ENCODE measurements around the gene CASZ1. TPM values are rescaled to one million over a fixed set of nuclear protein-coding genes. Genes with fewer than 3 reads are reported as not detected.

The CASZ1 gene
- total and polyA plus RNA-seq, 2 donors (not counting 3 experiments of a cell fraction or from before 2014, with no cell fraction given), result 1.5 to 5.2 TPM

DNA sequence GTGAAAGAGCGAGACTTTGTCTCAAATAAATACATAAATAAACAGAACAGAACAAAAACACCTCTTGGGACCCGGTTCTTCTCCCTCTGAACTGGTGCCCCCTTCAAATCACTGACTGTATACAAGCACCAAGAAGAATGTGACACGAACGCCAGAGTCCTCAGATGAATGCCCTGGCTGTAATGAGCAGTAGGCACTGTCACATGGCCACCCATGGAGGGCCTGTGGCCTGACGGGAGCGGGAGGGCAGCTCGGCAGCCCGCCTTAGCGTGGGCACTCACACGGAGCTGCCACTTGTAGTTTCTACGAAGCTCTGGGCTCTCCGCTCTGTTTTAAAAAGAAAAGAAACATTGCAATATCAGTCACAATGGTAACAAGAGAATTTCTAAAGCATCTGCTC, 175.7 kb downstream of the CASZ1 start:
- Histone ChIP-seq H3K9me1 (replicated peaks; ENCODE audit: control insufficient read depth, extremely low read depth, insufficient read depth, low read length) (no peaks in the 10 kb centered on the region), H4K20me1 (replicated peaks; ENCODE audit: control insufficient read depth, extremely low read depth, insufficient read depth, low read length) (no peaks in the 10 kb centered on the region), H3K4me2 (ENCODE audit: insufficient read depth, low read length) (no peak overlapping the region), H3K79me2 (ENCODE audit: control insufficient read depth, insufficient read depth, low read length) (no peaks in the 10 kb centered on the region), H3K4me1 (ENCODE audit: control insufficient read depth, extremely low read depth, insufficient read depth, low read length) (no peaks in the 10 kb centered on the region), H3K9me3 (replicated peaks; ENCODE audit: control insufficient read depth, insufficient read depth, low read length) (no peaks in the 10 kb centered on the region), H3K27me3 (ENCODE audit: control insufficient read depth in 2 of 2, insufficient read depth in 2 of 2, low read length in 2 of 2) (no peaks in the 10 kb centered on the region), H3K4me3 (replicated peaks in 1 of 3; ENCODE audit: insufficient read depth in 1 of 3, low read depth in 1 of 3, low read length in 3 of 3) (no peak overlapping the region), H3K27ac (ENCODE audit: insufficient read depth, low read depth, low read length) (no peak overlapping the region), H2AFZ (ENCODE audit: low read depth, low read length) (no peak overlapping the region), H3K9ac (replicated peaks; ENCODE audit: extremely low read depth, insufficient read depth, low read length) (no peak overlapping the region), H3K36me3 (ENCODE audit: control insufficient read depth in 2 of 2, extremely low read depth in 1 of 2, insufficient read depth in 2 of 2, low read length in 2 of 2) (peaks cover 0 to 8% of the 10 kb centered on the region in 2 experiments)
- no TSS peak for BruUV-seq (replicated peaks)
- TF ChIP-seq GATA2 (IDR thresholded peaks at IDR 0.05; ENCODE audit: insufficient read depth, insufficient read length, low read depth, low read length) (no peak), FOS (IDR thresholded peaks at IDR 0.05; ENCODE audit: borderline replicate concordance, insufficient read depth, low read length) (no peak), JUN (IDR thresholded peaks at IDR 0.05; ENCODE audit: borderline replicate concordance, insufficient read depth, insufficient read length, low read depth) (no peak), POLR2AphosphoS5 (IDR thresholded peaks at IDR 0.05; ENCODE audit: insufficient read depth, low read depth, low read length) (no peak), MYC (IDR thresholded peaks at IDR 0.05; ENCODE audit: low read depth, low read length) (no peak), POLR2A (IDR thresholded peaks at IDR 0.05; ENCODE audit: low read depth, low read length) (no peak), EZH2 (IDR thresholded peaks at IDR 0.05; ENCODE audit: borderline replicate concordance, low read depth, low read length, severe bottlenecking) (no peak)
- TF ChIP-seq, protein P1, sequence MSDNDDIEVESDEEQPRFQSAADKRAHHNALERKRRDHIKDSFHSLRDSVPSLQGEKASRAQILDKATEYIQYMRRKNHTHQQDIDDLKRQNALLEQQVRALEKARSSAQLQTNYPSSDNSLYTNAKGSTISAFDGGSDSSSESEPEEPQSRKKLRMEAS (IDR thresholded peaks at IDR 0.05; ENCODE audit: insufficient read depth, insufficient read length), result no peak
- TF ChIP-seq, protein P2, sequence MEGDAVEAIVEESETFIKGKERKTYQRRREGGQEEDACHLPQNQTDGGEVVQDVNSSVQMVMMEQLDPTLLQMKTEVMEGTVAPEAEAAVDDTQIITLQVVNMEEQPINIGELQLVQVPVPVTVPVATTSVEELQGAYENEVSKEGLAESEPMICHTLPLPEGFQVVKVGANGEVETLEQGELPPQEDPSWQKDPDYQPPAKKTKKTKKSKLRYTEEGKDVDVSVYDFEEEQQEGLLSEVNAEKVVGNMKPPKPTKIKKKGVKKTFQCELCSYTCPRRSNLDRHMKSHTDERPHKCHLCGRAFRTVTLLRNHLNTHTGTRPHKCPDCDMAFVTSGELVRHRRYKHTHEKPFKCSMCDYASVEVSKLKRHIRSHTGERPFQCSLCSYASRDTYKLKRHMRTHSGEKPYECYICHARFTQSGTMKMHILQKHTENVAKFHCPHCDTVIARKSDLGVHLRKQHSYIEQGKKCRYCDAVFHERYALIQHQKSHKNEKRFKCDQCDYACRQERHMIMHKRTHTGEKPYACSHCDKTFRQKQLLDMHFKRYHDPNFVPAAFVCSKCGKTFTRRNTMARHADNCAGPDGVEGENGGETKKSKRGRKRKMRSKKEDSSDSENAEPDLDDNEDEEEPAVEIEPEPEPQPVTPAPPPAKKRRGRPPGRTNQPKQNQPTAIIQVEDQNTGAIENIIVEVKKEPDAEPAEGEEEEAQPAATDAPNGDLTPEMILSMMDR (IDR thresholded peaks at IDR 0.05; ENCODE audit: extremely low read depth in 1 of 2, insufficient read depth in 1 of 2, low read depth in 1 of 2, low read length in 2 of 2), result no peak
- DNase-seq (ENCODE audit: low read depth, low spot score) (no peak), FAIRE-seq (no peak)
- ChIA-PET CTCF (interaction anchor here (1.5 kb wide), 1 partner anchor 48 kb away, joined by 3 read pairs; no protein-coding TSS in a partner anchor), POLR2A (no interaction called here)
- dilution Hi-C loops (cut with MboI; ENCODE audit: extremely low pct_ligation_motif_present, low sequenced_read_pairs), result no loop called here
- intact Hi-C loops (cut with micrococcal nuclease), result no loop called here
